Keratinocyte (primary cell): ENCODE data around the gene NXT1. TPM values are rescaled to one million over a fixed set of nuclear protein-coding genes. Genes with fewer than 3 reads are reported as not detected.

Experiments
- DNase-seq: peaks from one replicate; pipeline ENCODE4 v3.0.0-alpha.2; 2011; ENCODE audit warnings: low read depth, missing footprints, low spot score
- FAIRE-seq: peaks from 2 replicates; lab custom pipeline; 2011; peaks lifted over from hg19 to GRCh38; lab: Jason Lieb, UNC
- H2AFZ ChIP-seq: 2 replicates; pipeline ENCODE4 v1.6.0; 2012; ENCODE audit warnings: low read length, control low read depth, inconsistent platforms; ENCODE audit not compliant: control insufficient read depth
- H3K27ac ChIP-seq: 2 replicates; pipeline ENCODE4 v1.5.1; 2011; ENCODE audit warnings: low read length; ENCODE audit not compliant: control insufficient read depth, insufficient read depth
- H3K27me3 ChIP-seq: 3 replicates; pipeline ENCODE4 v1.6.0; 2011; ENCODE audit warnings: low read length; ENCODE audit not compliant: control insufficient read depth, insufficient read depth; ENCODE audit errors: extremely low read depth
- H3K36me3 ChIP-seq, 2 experiments: 2 replicates in 1 of 2; 3 replicates in 1 of 2; pipeline ENCODE4 v1.5.1; 2011; ENCODE audit warnings: low read length in 2 of 2, mild to moderate bottlenecking in 1 of 2; ENCODE audit not compliant: control insufficient read depth in 2 of 2, insufficient read depth in 2 of 2; ENCODE audit errors: extremely low read depth in 1 of 2
- H3K4me1 ChIP-seq: 3 replicates; pipeline ENCODE4 v1.5.1; 2011; ENCODE audit warnings: low read length; ENCODE audit not compliant: control insufficient read depth, insufficient read depth; ENCODE audit errors: extremely low read depth
- H3K4me2 ChIP-seq: 3 replicates; pipeline ENCODE4 v1.6.0; 2011; ENCODE audit warnings: low read depth, low read length; ENCODE audit not compliant: control insufficient read depth, insufficient read depth; ENCODE audit errors: extremely low read depth
- H3K4me3 ChIP-seq, 3 experiments: fragments of 200-600 bp in 1 of 3; sonication (generic) in 1 of 3; 2 replicates in 2 of 3; 3 replicates in 1 of 3; pipeline ENCODE4 v1.5.1; 2011 to 2016; ENCODE audit warnings: low read length in 3 of 3, mild to moderate bottlenecking in 3 of 3, control low read depth in 2 of 3, inconsistent platforms in 1 of 3, low read depth in 1 of 3, mixed read lengths in 1 of 3, mixed run types in 1 of 3, moderate library complexity in 1 of 3; ENCODE audit not compliant: control insufficient read depth in 2 of 3, insufficient read depth in 2 of 3; ENCODE audit errors: extremely low read depth in 1 of 3
- H3K79me2 ChIP-seq: 2 replicates; pipeline ENCODE4 v1.6.0; 2012; ENCODE audit warnings: low read length; ENCODE audit not compliant: control insufficient read depth, insufficient read depth
- H3K9ac ChIP-seq: 3 replicates; pipeline ENCODE4 v1.6.0; 2011; ENCODE audit warnings: low read length; ENCODE audit not compliant: control insufficient read depth, insufficient read depth; ENCODE audit errors: extremely low read depth
- H3K9me1 ChIP-seq: 3 replicates; pipeline ENCODE4 v1.6.0; 2011; ENCODE audit warnings: low read length; ENCODE audit not compliant: control insufficient read depth, insufficient read depth; ENCODE audit errors: extremely low read depth
- H3K9me3 ChIP-seq: 2 replicates; pipeline ENCODE4 v1.5.1; 2012; ENCODE audit warnings: low read depth, low read length; ENCODE audit not compliant: control insufficient read depth
- H4K20me1 ChIP-seq: 3 replicates; pipeline ENCODE4 v1.6.0; 2011; ENCODE audit warnings: low read length; ENCODE audit not compliant: control insufficient read depth, insufficient read depth; ENCODE audit errors: extremely low read depth
- CTCF ChIP-seq, 3 experiments: IDR thresholded peaks in 1 of 3; conservative IDR thresholded peaks in 1 of 3; optimal IDR thresholded peaks in 1 of 3; 2 replicates in 2 of 3; 3 replicates in 1 of 3; pipeline versions ENCODE3 to v1.5.1; 2011; ENCODE audit warnings: low read length in 3 of 3, mild to moderate bottlenecking in 3 of 3, moderate library complexity in 2 of 3, control low read depth in 1 of 3, inconsistent platforms in 1 of 3; ENCODE audit not compliant: insufficient read depth in 2 of 3; ENCODE audit errors: extremely low read depth in 1 of 3
- EZH2 ChIP-seq: IDR thresholded peaks from one replicate; pipeline ENCODE4 v1.6.1; 2012; ENCODE audit warnings: inconsistent platforms, mild to moderate bottlenecking, low read length, moderate library complexity
- dilution Hi-C: fragments of 300-500 bp; cut with MboI; formaldehyde crosslinking; loops from one replicate; pipeline ENCODE4 v1.7.0; 2020; ENCODE audit warnings: low sequenced_read_pairs; ENCODE audit not compliant: extremely low pct_ligation_motif_present
- polyA plus RNA-seq, 5 experiments: library from polyadenylated mRNA; depleted of rRNA in 3 of 5; stranded (reverse) in 3 of 5; stranded (forward) in 1 of 5; unstranded in 1 of 5; fragments of >200 nt; gene quantifications; 1 replicate in 1 of 5; 2 replicates in 3 of 5; 3 replicates in 1 of 5; pipeline versions ENCODE4 v1.2.1 to v1.2.3, GENCODE V29; 2011 to 2012; ENCODE audit warnings: missing spikeins in 2 of 5, low read depth in 1 of 5, low replicate concordance in 1 of 5

Gene NXT1
- polyA plus RNA-seq, 1 donor (not counting 4 experiments of a cell fraction or from before 2014, with no cell fraction given) = 25.8 TPM

DNA sequence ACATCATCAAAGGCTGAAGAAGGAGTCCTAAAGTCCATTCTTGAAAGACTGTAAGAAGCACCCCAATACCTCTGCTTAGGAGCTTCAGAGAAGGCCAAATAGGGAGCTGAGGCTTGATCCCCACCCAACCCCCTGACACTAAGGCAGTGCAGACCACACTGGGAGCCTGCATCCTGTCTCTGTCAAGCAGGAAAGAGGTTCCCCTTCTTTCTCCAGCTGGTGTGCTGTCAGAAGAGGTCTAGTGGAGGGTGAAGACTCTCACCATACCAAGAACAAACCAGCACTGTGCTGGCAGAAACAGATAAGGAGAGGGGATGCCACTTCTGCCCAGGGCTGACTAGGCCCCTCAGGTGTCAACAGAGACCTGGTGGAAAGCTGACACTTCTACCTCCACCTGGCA is 31.3 kb downstream of the NXT1 start:
- FAIRE-seq = no peak
- TF ChIP-seq CTCF (optimal IDR thresholded peaks at IDR 0.05 in 1 of 3, IDR thresholded peaks at IDR 0.05 in 1 of 3, conservative IDR thresholded peaks at IDR 0.05 in 1 of 3; ENCODE audit: extremely low read depth in 1 of 3, insufficient read depth in 2 of 3, low read length in 3 of 3) (no peak), EZH2 (no peak)

GRCh38 chr20:23386304-23387117 is 35.9 kb downstream of the NXT1 start:
- Histone ChIP-seq H3K27me3 (no peaks in the 10 kb centered on the region), H2AFZ (no peak overlapping the region), H3K4me3 (no peak overlapping the region), H3K36me3 (peaks cover 6 to 8% of the 10 kb centered on the region in 2 experiments), H3K9me1 (no peaks in the 10 kb centered on the region), H4K20me1 (no peaks in the 10 kb centered on the region), H3K9ac (no peak overlapping the region), H3K4me2 (no peak overlapping the region), H3K9me3 (no peaks in the 10 kb centered on the region), H3K79me2 (peaks cover 12% of the 10 kb centered on the region), H3K27ac (no peak overlapping the region), H3K4me1 (no peaks in the 10 kb centered on the region)
- no peak for FAIRE-seq
- DNase-seq = no peak
- no peak for TF ChIP-seq EZH2
- no peak for TF ChIP-seq CTCF (optimal IDR thresholded peaks at IDR 0.05 in 1 of 3, IDR thresholded peaks at IDR 0.05 in 1 of 3, conservative IDR thresholded peaks at IDR 0.05 in 1 of 3; ENCODE audit: extremely low read depth in 1 of 3, insufficient read depth in 2 of 3, low read length in 3 of 3)
- dilution Hi-C loops = no loop called here

More for the DNA sequence above, 31.3 kb downstream of the NXT1 start:
- Histone ChIP-seq H3K27me3 (no peaks in the 10 kb centered on the region), H3K27ac (no peak overlapping the region), H3K36me3 (peaks cover 3 to 17% of the 10 kb centered on the region in 2 experiments), H3K9me1 (no peaks in the 10 kb centered on the region), H2AFZ (no peak overlapping the region), H3K4me1 (no peaks in the 10 kb centered on the region), H4K20me1 (no peaks in the 10 kb centered on the region), H3K4me3 (no peak overlapping the region), H3K79me2 (peaks cover 7% of the 10 kb centered on the region), H3K9ac (no peak overlapping the region), H3K9me3 (no peaks in the 10 kb centered on the region), H3K4me2 (no peak overlapping the region)
- no peak for DNase-seq
- dilution Hi-C loops = no loop called here
